Measurements from ENCODE around the gene DNTT. TPM values are rescaled to one million over a fixed set of nuclear protein-coding genes. Genes with fewer than 3 reads are reported as not detected.

The DNTT gene
- total and polyA plus RNA-seq, 2 of the 13 experiments (the other 11 are each of a cell fraction or from before 2014, with no cell fraction given): not detected

DNA sequence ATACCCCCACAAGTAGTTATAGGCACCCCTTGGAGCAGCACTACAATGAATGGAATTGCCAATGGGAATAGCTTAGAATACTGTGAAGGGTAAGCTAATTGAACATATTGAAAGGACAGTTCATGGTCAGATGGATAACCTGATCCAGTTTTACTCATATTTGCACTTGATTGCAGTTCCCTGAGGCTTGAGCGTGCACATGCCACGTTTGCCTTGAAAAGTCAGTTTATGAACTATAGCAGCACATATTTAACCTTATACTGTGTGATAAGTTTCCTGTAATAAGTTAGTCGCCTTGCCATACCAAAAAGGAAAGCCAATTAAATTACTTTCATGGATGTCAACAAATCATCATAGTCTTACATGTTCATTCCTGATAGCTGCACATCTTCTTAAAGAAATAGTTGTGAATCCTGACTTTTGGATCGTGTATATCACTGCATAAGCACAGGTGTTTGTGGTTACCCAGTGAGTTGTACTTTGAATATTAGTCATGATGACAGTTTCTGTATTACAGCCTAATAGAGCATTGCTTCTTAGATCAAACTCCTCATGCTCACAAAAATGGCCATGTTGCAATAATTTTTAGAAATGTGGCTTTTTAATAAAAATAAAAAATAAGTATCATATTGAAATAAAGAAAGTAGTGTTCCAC, 21.6 kb downstream of the DNTT start:
- Histone ChIP-seq H3K4me2 (ENCODE audit: low read depth, low read length) (no peak overlapping the region), H3K9ac (ENCODE audit: insufficient read depth, low read depth, low read length) (no peak overlapping the region), H3K4me3 (replicated peaks in 1 of 3; ENCODE audit: insufficient read depth in 1 of 3, low read depth in 2 of 3, low read length in 3 of 3) (no peak overlapping the region), H3K79me2 (ENCODE audit: insufficient read depth, low read length) (no peaks in the 10 kb centered on the region), H3K9me3 (ENCODE audit: low read length) (no peaks in the 10 kb centered on the region), H2AFZ (ENCODE audit: low read length) (no peak overlapping the region), H3K27me3 (ENCODE audit: control insufficient read depth in 1 of 2, insufficient read depth in 2 of 2, low read length in 2 of 2) (peaks cover 1 to 3% of the 10 kb centered on the region in 2 experiments; a peak in 1 of 5 replicates), H3K36me3 (replicated peaks in 1 of 2; ENCODE audit: control insufficient read depth in 1 of 2, insufficient read depth in 2 of 2, low read length in 2 of 2) (no peaks in the 10 kb centered on the region), H4K20me1 (ENCODE audit: insufficient read depth, low read length) (no peaks in the 10 kb centered on the region), H3K4me1 (ENCODE audit: insufficient read depth, low read length) (no peaks in the 10 kb centered on the region), H3K27ac (ENCODE audit: extremely low read length, insufficient read depth, low read length) (no peak overlapping the region)
- intact Hi-C loops (cut with micrococcal nuclease; ENCODE audit: unreplicated experiment): no loop called here
- FAIRE-seq (no peak), DNase-seq (ENCODE audit: low spot score) (no peak), ATAC-seq (no peak)
- TF ChIP-seq, protein P1, sequence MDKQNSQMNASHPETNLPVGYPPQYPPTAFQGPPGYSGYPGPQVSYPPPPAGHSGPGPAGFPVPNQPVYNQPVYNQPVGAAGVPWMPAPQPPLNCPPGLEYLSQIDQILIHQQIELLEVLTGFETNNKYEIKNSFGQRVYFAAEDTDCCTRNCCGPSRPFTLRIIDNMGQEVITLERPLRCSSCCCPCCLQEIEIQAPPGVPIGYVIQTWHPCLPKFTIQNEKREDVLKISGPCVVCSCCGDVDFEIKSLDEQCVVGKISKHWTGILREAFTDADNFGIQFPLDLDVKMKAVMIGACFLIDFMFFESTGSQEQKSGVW (CRISPR knock-in tag; IDR thresholded peaks at IDR 0.05; ENCODE audit: borderline replicate concordance): no peak
- TF ChIP-seq, protein P2, sequence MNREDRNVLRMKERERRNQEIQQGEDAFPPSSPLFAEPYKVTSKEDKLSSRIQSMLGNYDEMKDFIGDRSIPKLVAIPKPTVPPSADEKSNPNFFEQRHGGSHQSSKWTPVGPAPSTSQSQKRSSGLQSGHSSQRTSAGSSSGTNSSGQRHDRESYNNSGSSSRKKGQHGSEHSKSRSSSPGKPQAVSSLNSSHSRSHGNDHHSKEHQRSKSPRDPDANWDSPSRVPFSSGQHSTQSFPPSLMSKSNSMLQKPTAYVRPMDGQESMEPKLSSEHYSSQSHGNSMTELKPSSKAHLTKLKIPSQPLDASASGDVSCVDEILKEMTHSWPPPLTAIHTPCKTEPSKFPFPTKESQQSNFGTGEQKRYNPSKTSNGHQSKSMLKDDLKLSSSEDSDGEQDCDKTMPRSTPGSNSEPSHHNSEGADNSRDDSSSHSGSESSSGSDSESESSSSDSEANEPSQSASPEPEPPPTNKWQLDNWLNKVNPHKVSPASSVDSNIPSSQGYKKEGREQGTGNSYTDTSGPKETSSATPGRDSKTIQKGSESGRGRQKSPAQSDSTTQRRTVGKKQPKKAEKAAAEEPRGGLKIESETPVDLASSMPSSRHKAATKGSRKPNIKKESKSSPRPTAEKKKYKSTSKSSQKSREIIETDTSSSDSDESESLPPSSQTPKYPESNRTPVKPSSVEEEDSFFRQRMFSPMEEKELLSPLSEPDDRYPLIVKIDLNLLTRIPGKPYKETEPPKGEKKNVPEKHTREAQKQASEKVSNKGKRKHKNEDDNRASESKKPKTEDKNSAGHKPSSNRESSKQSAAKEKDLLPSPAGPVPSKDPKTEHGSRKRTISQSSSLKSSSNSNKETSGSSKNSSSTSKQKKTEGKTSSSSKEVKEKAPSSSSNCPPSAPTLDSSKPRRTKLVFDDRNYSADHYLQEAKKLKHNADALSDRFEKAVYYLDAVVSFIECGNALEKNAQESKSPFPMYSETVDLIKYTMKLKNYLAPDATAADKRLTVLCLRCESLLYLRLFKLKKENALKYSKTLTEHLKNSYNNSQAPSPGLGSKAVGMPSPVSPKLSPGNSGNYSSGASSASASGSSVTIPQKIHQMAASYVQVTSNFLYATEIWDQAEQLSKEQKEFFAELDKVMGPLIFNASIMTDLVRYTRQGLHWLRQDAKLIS (CRISPR knock-in tag; IDR thresholded peaks at IDR 0.05): no peak
- no peak for TF ChIP-seq GTF3A (CRISPR knock-in tag; conservative IDR thresholded peaks at IDR 0.05)
- TF ChIP-seq, protein P3, sequence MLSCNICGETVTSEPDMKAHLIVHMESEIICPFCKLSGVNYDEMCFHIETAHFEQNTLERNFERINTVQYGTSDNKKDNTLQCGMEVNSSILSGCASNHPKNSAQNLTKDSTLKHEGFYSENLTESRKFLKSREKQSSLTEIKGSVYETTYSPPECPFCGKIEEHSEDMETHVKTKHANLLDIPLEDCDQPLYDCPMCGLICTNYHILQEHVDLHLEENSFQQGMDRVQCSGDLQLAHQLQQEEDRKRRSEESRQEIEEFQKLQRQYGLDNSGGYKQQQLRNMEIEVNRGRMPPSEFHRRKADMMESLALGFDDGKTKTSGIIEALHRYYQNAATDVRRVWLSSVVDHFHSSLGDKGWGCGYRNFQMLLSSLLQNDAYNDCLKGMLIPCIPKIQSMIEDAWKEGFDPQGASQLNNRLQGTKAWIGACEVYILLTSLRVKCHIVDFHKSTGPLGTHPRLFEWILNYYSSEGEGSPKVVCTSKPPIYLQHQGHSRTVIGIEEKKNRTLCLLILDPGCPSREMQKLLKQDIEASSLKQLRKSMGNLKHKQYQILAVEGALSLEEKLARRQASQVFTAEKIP (CRISPR knock-in tag; IDR thresholded peaks at IDR 0.05; ENCODE audit: borderline replicate concordance): no peak
- ChIA-PET CTCF (ENCODE audit: low intra/inter-chr PET ratio, low total read pairs) (no interaction called here), POLR2A (no interaction called here)
- 17% methylated on average over 4 of the region's 4 CpGs for WGBS (ENCODE audit: low lambda C conversion rate)
- BruUV-seq (replicated peaks): no TSS peak
- in situ Hi-C loops (cut with HindIII; ENCODE audit: extremely low pct_ligation_motif_present, low pct_unique_long_range_greater_than_20kb): no loop called here
